T-helper 2 cell treated with Interferon-gamma antibody and Interleukin-4, amounts not matched to agents 5 μg/mL and 100 μg/mL, for 36 hours (primary cell): Measurements from ENCODE around the gene CAP2.

Source experiments
- DNase-seq: peaks from one replicate; pipeline ENCODE4 v3.0.0; 2021; ENCODE audit warnings: low spot score
- H3K27ac Mint-ChIP-seq: one replicate; pipeline ENCODE4 v1.8.0; 2021; ENCODE audit warnings: mild to moderate bottlenecking, mixed read lengths
- H3K27me3 Mint-ChIP-seq: one replicate; pipeline ENCODE4 v1.8.0; 2021; ENCODE audit warnings: low read depth, mixed read lengths
- H3K36me3 Mint-ChIP-seq: one replicate; pipeline ENCODE4 v1.8.0; 2021; ENCODE audit warnings: low read depth, mixed read lengths
- H3K4me1 Mint-ChIP-seq: one replicate; pipeline ENCODE4 v1.8.0; 2021; ENCODE audit warnings: low read depth, mixed read lengths
- H3K4me3 Mint-ChIP-seq: one replicate; pipeline ENCODE4 v1.8.0; 2022; ENCODE audit warnings: mild to moderate bottlenecking, moderate library complexity, mixed read lengths
- H3K9me3 Mint-ChIP-seq: one replicate; pipeline ENCODE4 v1.8.0; 2021; ENCODE audit warnings: mixed read lengths

CAP2 gene

GRCh38 chr6:17458966-17459365 is 65.6 kb downstream of the CAP2 start:
- no peaks in the 10 kb centered on the region for H3K4me1 Mint-ChIP-seq
- DNase-seq: no peak
- H3K27ac Mint-ChIP-seq: no peak overlapping the region
- H3K9me3 Mint-ChIP-seq: no peaks in the 10 kb centered on the region
- H3K4me3 Mint-ChIP-seq: no peak overlapping the region
- peaks cover 10% of the 10 kb centered on the region for H3K27me3 Mint-ChIP-seq
- no peaks in the 10 kb centered on the region for H3K36me3 Mint-ChIP-seq

GRCh38 chr6:17460862-17461261 is 67.5 kb downstream of the CAP2 start:
- Mint-ChIP-seq H3K4me3 (no peak overlapping the region), H3K9me3 (no peaks in the 10 kb centered on the region), H3K4me1 (no peaks in the 10 kb centered on the region), H3K27ac (no peak overlapping the region), H3K27me3 (peaks cover 10% of the 10 kb centered on the region), H3K36me3 (no peaks in the 10 kb centered on the region)
- no peak for DNase-seq

GRCh38 chr6:17466147-17466546 is 72.8 kb downstream of the CAP2 start:
- H3K27me3 Mint-ChIP-seq: peaks cover 3% of the 10 kb centered on the region
- H3K4me1 Mint-ChIP-seq: no peaks in the 10 kb centered on the region
- H3K27ac Mint-ChIP-seq: no peak overlapping the region
- DNase-seq: no peak
- H3K4me3 Mint-ChIP-seq: no peak overlapping the region
- no peaks in the 10 kb centered on the region for H3K9me3 Mint-ChIP-seq
- no peaks in the 10 kb centered on the region for H3K36me3 Mint-ChIP-seq

GRCh38 chr6:17466707-17467106 is 73.3 kb downstream of the CAP2 start:
- H3K36me3 Mint-ChIP-seq: no peaks in the 10 kb centered on the region
- no peak overlapping the region for H3K27ac Mint-ChIP-seq
- no peaks in the 10 kb centered on the region for H3K9me3 Mint-ChIP-seq
- DNase-seq: no peak
- peaks cover 3% of the 10 kb centered on the region for H3K27me3 Mint-ChIP-seq
- no peak overlapping the region for H3K4me3 Mint-ChIP-seq
- H3K4me1 Mint-ChIP-seq: no peaks in the 10 kb centered on the region

- no peaks in the 10 kb centered on the region for H3K4me1 Mint-ChIP-seq
- DNase-seq: no peak
- H3K36me3 Mint-ChIP-seq: no peaks in the 10 kb centered on the region
- no peak overlapping the region for H3K4me3 Mint-ChIP-seq
- H3K27ac Mint-ChIP-seq: no peak overlapping the region
- no peaks in the 10 kb centered on the region for H3K9me3 Mint-ChIP-seq
- peaks cover 6% of the 10 kb centered on the region for H3K27me3 Mint-ChIP-seq
Measured at GRCh38 chr6:17469006-17469832, 75.8 kb downstream of the CAP2 start.

- Mint-ChIP-seq H3K27me3 (peaks cover 6% of the 10 kb centered on the region), H3K4me1 (no peaks in the 10 kb centered on the region), H3K9me3 (no peaks in the 10 kb centered on the region), H3K36me3 (no peaks in the 10 kb centered on the region), H3K27ac (no peak overlapping the region), H3K4me3 (no peak overlapping the region)
- no peak for DNase-seq
Measured at GRCh38 chr6:17470202-17470937, 77.0 kb downstream of the CAP2 start.

- Mint-ChIP-seq H3K4me1 (no peaks in the 10 kb centered on the region), H3K4me3 (no peak overlapping the region), H3K27me3 (peaks cover 6% of the 10 kb centered on the region), H3K27ac (no peak overlapping the region), H3K9me3 (no peaks in the 10 kb centered on the region), H3K36me3 (no peaks in the 10 kb centered on the region)
- no peak for DNase-seq
Measured at GRCh38 chr6:17470938-17471327, 77.5 kb downstream of the CAP2 start.

- Mint-ChIP-seq H3K36me3 (no peaks in the 10 kb centered on the region), H3K9me3 (no peaks in the 10 kb centered on the region), H3K4me3 (no peak overlapping the region), H3K27me3 (peaks cover 11% of the 10 kb centered on the region), H3K27ac (no peak overlapping the region), H3K4me1 (no peaks in the 10 kb centered on the region)
- DNase-seq: no peak
Measured at GRCh38 chr6:17472653-17473183, 79.3 kb downstream of the CAP2 start.

GRCh38 chr6:17473554-17473953 is 80.2 kb downstream of the CAP2 start:
- Mint-ChIP-seq H3K27ac (no peak overlapping the region), H3K36me3 (no peaks in the 10 kb centered on the region), H3K4me3 (no peak overlapping the region), H3K27me3 (peaks cover 11% of the 10 kb centered on the region), H3K4me1 (no peaks in the 10 kb centered on the region), H3K9me3 (no peaks in the 10 kb centered on the region)
- no peak for DNase-seq

GRCh38 chr6:17474289-17474688 is 80.9 kb downstream of the CAP2 start:
- Mint-ChIP-seq H3K9me3 (no peaks in the 10 kb centered on the region), H3K27ac (no peak overlapping the region), H3K4me1 (no peaks in the 10 kb centered on the region), H3K4me3 (no peak overlapping the region), H3K27me3 (peaks cover 11% of the 10 kb centered on the region), H3K36me3 (no peaks in the 10 kb centered on the region)
- no peak for DNase-seq

- Mint-ChIP-seq H3K4me3 (no peak overlapping the region), H3K36me3 (no peaks in the 10 kb centered on the region), H3K9me3 (no peaks in the 10 kb centered on the region), H3K4me1 (no peaks in the 10 kb centered on the region), H3K27me3 (peaks cover 8% of the 10 kb centered on the region), H3K27ac (no peak overlapping the region)
- DNase-seq: no peak
Measured at GRCh38 chr6:17475606-17476244, 82.3 kb downstream of the CAP2 start.

GRCh38 chr6:17476511-17476910 is 83.1 kb downstream of the CAP2 start:
- Mint-ChIP-seq H3K4me3 (no peak overlapping the region), H3K9me3 (no peaks in the 10 kb centered on the region), H3K27ac (no peak overlapping the region), H3K36me3 (no peaks in the 10 kb centered on the region), H3K4me1 (no peaks in the 10 kb centered on the region), H3K27me3 (peaks cover 8% of the 10 kb centered on the region)
- no peak for DNase-seq

- no peak overlapping the region for H3K4me3 Mint-ChIP-seq
- DNase-seq: no peak
- peaks cover 8% of the 10 kb centered on the region for H3K27me3 Mint-ChIP-seq
- no peaks in the 10 kb centered on the region for H3K4me1 Mint-ChIP-seq
- H3K36me3 Mint-ChIP-seq: no peaks in the 10 kb centered on the region
- H3K27ac Mint-ChIP-seq: no peak overlapping the region
- no peaks in the 10 kb centered on the region for H3K9me3 Mint-ChIP-seq
Measured at GRCh38 chr6:17477356-17477755, 84.0 kb downstream of the CAP2 start.
